ENCODE measurements around the gene KCNQ1OT1.

DNA sequence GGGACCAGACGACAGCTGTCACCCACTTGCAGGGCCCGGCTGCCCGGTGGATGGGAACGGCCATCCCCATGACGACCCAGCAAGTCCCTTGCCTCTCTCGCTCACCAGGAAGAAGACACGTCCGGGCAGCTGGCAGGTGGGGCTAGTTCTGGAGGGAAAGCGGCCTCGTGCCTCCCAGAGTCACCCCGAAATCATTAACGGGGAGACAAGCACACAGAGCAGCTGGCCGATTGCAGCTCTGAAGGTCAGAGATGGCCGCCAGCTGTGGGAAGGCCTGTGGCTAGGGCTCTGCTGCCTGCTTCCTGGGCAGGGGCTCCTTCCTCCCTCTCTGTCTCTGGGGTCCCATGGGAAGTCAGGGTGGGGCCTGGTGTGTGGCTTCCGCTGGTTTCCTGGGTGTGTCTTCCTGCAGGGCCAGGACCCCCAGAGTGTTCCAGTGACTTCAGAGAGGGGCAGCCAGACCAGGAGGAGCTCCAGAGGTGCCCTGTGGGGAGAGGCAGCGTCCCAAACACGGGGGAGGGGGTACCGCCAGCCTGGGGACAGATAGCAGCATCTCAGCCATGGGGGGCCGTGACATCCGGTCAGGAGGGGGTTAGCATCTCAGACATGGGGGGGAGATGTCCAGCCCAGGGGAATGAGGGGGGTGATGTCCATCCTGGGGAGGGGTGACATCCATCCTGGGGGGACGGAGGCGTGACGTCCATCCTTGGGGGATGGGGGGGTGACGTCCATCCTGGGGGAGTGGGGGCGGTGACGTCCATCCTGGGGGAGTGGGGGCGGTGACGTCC, 140.1 kb downstream of the KCNQ1OT1 start:
- TF ChIP-seq, protein P1, sequence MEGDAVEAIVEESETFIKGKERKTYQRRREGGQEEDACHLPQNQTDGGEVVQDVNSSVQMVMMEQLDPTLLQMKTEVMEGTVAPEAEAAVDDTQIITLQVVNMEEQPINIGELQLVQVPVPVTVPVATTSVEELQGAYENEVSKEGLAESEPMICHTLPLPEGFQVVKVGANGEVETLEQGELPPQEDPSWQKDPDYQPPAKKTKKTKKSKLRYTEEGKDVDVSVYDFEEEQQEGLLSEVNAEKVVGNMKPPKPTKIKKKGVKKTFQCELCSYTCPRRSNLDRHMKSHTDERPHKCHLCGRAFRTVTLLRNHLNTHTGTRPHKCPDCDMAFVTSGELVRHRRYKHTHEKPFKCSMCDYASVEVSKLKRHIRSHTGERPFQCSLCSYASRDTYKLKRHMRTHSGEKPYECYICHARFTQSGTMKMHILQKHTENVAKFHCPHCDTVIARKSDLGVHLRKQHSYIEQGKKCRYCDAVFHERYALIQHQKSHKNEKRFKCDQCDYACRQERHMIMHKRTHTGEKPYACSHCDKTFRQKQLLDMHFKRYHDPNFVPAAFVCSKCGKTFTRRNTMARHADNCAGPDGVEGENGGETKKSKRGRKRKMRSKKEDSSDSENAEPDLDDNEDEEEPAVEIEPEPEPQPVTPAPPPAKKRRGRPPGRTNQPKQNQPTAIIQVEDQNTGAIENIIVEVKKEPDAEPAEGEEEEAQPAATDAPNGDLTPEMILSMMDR (IDR thresholded peaks at IDR 0.05) = no peak
- TF ChIP-seq POLR2A (IDR thresholded peaks at IDR 0.05) (no peak), EP300 (IDR thresholded peaks at IDR 0.05) (no peak)
